ENCODE data around the gene SMG6. TPM values are rescaled to one million over a fixed set of nuclear protein-coding genes. Genes with fewer than 3 reads are reported as not detected.

SMG6 gene
- total and polyA plus RNA-seq, 2 donors (not counting 3 experiments of a cell fraction or from before 2014, with no cell fraction given), result 40.1 to 42.2 TPM

DNA sequence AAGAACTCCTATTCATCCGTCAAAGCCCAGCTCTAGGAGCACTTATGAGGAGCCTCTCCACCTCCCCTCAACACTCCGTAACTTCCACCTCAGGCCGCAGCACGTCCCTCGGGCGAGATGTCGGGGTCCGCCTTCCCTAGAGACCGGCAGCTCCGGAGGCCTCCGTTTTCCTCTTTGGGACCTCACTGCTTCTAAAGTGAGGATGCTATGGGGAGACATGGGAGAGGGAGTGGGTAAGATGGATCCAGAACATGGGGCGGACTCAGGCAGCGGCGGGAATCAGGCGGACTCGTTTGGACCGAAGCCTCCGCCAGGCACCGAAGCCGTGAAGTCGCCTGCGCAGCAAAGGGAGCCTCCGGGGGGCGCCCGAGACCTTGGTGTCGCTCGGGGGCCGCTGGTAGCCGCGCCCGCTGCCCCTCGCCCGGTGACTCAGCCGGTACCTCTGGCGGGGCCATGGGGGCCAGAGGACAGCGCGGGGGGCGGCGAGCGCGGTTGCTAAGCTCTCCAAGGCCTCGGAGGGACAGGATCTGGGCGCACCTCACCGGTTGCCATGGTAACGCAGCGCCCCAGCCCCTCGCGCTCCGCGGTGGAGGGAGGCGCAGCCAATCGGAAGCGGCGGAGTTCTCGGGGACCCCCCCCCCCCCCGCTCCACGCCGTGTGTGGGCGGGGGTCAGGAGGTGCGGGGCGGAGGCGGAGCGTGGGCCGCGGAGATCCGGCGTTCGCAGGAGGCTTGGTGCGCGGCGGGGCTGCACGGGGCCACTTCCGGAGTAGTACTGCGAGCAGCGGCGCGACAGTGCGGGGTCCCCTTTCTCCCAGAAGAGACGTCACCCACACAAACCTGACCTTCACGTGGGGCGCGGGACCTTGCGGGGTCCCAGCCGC, 250.0 kb downstream of the SMG6 start:
- H3K27me3 ChIP-seq (ENCODE audit: control insufficient read depth in 2 of 2, insufficient read depth in 2 of 2, low read length in 2 of 2), result peaks cover 2 to 11% of the 10 kb centered on the region in 2 experiments
- intact Hi-C loops (cut with micrococcal nuclease), result loop anchor here (1.0 to 5.0 kb wide), 5 partner anchors 191 to 364 kb away; partner anchors contain the start of genes SGSM2 and TSR1
- FAIRE-seq, result peak; percentile 84

More for the DNA sequence above, 250.0 kb downstream of the SMG6 start:
- Histone ChIP-seq H2AFZ (ENCODE audit: low read depth, low read length) (peak overlapping the region; percentile 7), H3K4me3 (replicated peaks in 1 of 3; ENCODE audit: insufficient read depth in 1 of 3, low read depth in 1 of 3, low read length in 3 of 3) (peak overlapping the region; percentile 33 to 55 (median 50)), H3K4me2 (ENCODE audit: insufficient read depth, low read length) (peak overlapping the region; percentile 76), H3K9ac (replicated peaks; ENCODE audit: extremely low read depth, insufficient read depth, low read length) (peak overlapping the region; percentile 43), H3K79me2 (ENCODE audit: control insufficient read depth, insufficient read depth, low read length) (peaks cover 23% of the 10 kb centered on the region), H4K20me1 (replicated peaks; ENCODE audit: control insufficient read depth, extremely low read depth, insufficient read depth, low read length) (no peaks in the 10 kb centered on the region), H3K36me3 (ENCODE audit: control insufficient read depth in 2 of 2, extremely low read depth in 1 of 2, insufficient read depth in 2 of 2, low read length in 2 of 2) (peaks cover 0 to 3% of the 10 kb centered on the region in 2 experiments), H3K4me1 (ENCODE audit: control insufficient read depth, extremely low read depth, insufficient read depth, low read length) (peaks cover 25% of the 10 kb centered on the region), H3K9me3 (replicated peaks; ENCODE audit: control insufficient read depth, insufficient read depth, low read length) (no peaks in the 10 kb centered on the region), H3K27ac (ENCODE audit: insufficient read depth, low read depth, low read length) (no peak overlapping the region), H3K9me1 (replicated peaks; ENCODE audit: control insufficient read depth, extremely low read depth, insufficient read depth, low read length) (no peaks in the 10 kb centered on the region)
- DNase-seq (ENCODE audit: low read depth, low spot score), result peak; percentile 76
- ChIA-PET POLR2A (no interaction called here), CTCF (interaction anchor here (0.6 to 17.2 kb wide), 17 partner anchors 13 to 362 kb away, joined by 3 to 455 read pairs (median 9); partner anchors contain the start of gene TSR1)
- no TSS peak for BruUV-seq (replicated peaks)
- TF ChIP-seq, protein P1, sequence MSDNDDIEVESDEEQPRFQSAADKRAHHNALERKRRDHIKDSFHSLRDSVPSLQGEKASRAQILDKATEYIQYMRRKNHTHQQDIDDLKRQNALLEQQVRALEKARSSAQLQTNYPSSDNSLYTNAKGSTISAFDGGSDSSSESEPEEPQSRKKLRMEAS (IDR thresholded peaks at IDR 0.05; ENCODE audit: insufficient read depth, insufficient read length), result no peak
- TF ChIP-seq JUN (IDR thresholded peaks at IDR 0.05; ENCODE audit: borderline replicate concordance, insufficient read depth, insufficient read length, low read depth) (no peak), GATA2 (IDR thresholded peaks at IDR 0.05; ENCODE audit: insufficient read depth, insufficient read length, low read depth, low read length) (no peak), FOS (IDR thresholded peaks at IDR 0.05; ENCODE audit: borderline replicate concordance, insufficient read depth, low read length) (peak; percentile 49), EZH2 (IDR thresholded peaks at IDR 0.05; ENCODE audit: borderline replicate concordance, low read depth, low read length, severe bottlenecking) (no peak), POLR2AphosphoS5 (IDR thresholded peaks at IDR 0.05; ENCODE audit: insufficient read depth, low read depth, low read length) (peak; percentile 48), POLR2A (IDR thresholded peaks at IDR 0.05; ENCODE audit: low read depth, low read length) (no peak), MYC (IDR thresholded peaks at IDR 0.05; ENCODE audit: low read depth, low read length) (no peak)
- TF ChIP-seq, protein P2, sequence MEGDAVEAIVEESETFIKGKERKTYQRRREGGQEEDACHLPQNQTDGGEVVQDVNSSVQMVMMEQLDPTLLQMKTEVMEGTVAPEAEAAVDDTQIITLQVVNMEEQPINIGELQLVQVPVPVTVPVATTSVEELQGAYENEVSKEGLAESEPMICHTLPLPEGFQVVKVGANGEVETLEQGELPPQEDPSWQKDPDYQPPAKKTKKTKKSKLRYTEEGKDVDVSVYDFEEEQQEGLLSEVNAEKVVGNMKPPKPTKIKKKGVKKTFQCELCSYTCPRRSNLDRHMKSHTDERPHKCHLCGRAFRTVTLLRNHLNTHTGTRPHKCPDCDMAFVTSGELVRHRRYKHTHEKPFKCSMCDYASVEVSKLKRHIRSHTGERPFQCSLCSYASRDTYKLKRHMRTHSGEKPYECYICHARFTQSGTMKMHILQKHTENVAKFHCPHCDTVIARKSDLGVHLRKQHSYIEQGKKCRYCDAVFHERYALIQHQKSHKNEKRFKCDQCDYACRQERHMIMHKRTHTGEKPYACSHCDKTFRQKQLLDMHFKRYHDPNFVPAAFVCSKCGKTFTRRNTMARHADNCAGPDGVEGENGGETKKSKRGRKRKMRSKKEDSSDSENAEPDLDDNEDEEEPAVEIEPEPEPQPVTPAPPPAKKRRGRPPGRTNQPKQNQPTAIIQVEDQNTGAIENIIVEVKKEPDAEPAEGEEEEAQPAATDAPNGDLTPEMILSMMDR (IDR thresholded peaks at IDR 0.05; ENCODE audit: extremely low read depth in 1 of 2, insufficient read depth in 1 of 2, low read depth in 1 of 2, low read length in 2 of 2), result peak; percentile 69 to 87
- dilution Hi-C loops (cut with MboI; ENCODE audit: extremely low pct_ligation_motif_present, low sequenced_read_pairs), result no loop called here
